Loucy (cell line): Measurements from ENCODE around the gene PRDM11.

Experiments used
- EZH2phosphoT487 ChIP-seq: fragments of 200-600 bp; IDR thresholded peaks from 2 replicates; pipeline ENCODE4 v1.6.1; 2018; ENCODE audit warnings: antibody characterized with exemption, mild to moderate bottlenecking, moderate library complexity, borderline replicate concordance
- TF ChIP-seq, protein P1 (sequence below): fragments of 200-600 bp; sonication (generic); conservative IDR thresholded peaks from 2 replicates; pipeline ENCODE4 v1.5.1; 2014; ENCODE audit warnings: mild to moderate bottlenecking, antibody characterized with exemption, low read length

DNA sequence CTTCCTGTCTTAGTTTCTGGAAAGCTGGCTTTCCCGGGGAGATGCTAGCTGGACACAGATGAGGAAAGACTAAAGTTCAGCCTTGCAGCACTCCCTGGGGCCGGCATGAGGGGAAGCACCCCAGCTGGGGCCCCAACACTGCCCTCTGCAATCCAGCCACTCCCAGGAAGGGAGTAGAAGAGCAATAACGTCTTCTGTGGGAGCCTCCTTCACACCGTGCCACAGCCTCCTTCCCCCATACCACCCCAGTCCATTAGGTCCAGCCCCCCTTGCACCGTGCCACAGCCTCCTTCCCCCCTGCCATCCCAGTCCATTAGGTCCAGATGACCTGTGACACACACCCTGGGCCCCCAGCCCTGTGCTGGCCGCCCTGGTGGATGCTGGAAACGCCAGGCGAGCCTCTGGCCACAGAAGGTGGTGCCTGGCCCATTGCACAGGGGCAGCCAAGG is 44.1 kb upstream of the PRDM11 start:
- TF ChIP-seq, protein P1, sequence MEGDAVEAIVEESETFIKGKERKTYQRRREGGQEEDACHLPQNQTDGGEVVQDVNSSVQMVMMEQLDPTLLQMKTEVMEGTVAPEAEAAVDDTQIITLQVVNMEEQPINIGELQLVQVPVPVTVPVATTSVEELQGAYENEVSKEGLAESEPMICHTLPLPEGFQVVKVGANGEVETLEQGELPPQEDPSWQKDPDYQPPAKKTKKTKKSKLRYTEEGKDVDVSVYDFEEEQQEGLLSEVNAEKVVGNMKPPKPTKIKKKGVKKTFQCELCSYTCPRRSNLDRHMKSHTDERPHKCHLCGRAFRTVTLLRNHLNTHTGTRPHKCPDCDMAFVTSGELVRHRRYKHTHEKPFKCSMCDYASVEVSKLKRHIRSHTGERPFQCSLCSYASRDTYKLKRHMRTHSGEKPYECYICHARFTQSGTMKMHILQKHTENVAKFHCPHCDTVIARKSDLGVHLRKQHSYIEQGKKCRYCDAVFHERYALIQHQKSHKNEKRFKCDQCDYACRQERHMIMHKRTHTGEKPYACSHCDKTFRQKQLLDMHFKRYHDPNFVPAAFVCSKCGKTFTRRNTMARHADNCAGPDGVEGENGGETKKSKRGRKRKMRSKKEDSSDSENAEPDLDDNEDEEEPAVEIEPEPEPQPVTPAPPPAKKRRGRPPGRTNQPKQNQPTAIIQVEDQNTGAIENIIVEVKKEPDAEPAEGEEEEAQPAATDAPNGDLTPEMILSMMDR, result no peak
- no peak for TF ChIP-seq EZH2phosphoT487
